HG03196 (cell line): ENCODE results near the gene TUBAL3.
A peak's percentile ranks its signal among the peaks of the same experiment; 100 is the strongest.

Source experiments
- ATAC-seq: cut with Tn5 transposase; IDR thresholded peaks from one replicate; pipeline ENCODE4 v1.9.1; 2021; ENCODE audit not compliant: unreplicated experiment

The TUBAL3 gene

DNA sequence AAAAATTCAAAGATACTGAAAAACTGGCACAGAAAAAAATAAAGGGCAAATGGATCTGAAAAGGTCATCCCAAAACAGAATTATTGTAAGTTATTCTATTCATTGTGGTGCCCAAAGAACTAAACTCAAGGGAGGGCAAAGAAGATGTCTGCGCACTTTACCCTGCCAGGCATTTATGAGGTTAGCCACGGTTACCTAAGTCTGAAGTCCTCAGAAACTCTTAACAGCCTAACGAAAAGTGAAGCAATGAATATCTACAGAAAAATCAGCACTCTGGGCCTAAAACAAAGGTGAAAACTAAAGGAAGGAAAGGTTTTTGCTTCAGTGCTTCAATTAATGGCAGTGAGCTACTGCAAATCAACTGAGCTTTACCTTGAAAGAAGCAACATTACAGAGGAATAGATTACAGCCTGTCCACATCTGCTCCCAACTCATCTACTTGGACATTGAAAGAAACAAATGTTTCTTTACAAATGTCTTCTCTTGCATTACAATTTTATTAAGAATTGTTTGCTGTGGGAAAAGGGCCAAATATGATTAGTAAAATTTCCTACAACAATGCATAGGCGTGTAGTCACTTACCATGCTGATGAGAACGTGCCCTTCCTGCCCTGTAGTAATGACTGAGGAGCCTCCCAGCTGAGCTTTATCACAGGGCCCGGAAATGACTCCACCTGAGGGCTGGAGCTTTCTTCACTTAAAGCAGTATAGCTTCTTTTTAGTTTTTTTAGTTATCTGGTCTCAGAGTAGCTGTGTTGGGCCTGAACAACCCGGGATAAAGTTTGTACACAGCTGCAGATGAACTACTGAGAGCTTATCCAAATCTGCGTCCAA lies at the start of gene TUBAL3:
Gene TUBAL3, minus strand, starts transcription at position 621 of the 834 bp plus-strand sequence. Its CDS starts 36 bp downstream, at position 585.
- ATAC-seq, result no peak

- no peak for ATAC-seq
These were observed 49.3 kb upstream of the TUBAL3 start for GRCh38 chr10:5453749-5454489.

DNA sequence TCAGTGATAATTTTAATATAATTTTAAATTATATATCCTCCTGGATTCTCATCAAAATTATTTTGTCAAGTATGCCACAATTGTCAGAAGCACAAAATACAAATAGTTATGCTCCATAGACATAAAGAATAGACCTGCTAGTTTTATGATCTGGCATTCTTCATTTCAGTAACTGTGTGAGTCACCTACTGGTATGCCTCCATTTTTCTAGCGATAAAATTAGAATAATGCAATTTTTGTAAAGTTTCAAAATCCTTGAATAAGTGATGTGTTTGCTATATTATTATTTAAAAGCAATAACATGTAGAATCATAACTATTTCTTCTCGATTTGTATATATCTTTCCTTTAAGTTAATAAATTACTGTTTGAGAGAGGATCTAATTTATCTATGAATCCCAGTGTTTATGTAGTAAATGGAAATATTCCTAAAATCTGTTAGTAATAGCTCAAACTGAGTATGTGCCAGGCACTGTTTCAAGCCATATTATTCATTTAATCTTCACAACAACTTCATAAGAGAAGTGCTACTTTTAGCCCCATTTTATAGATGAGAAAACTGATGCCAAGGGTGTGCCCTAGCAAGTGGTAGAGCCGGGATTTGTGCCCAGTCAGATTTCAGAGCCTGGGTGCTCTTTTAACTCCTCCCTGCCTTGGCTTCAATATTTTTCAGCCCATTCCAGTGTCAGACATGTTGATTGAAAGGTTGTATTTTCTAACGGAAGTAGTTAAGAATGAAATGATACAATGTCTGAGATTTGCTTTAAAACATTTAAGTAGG lies 46.2 kb upstream of the TUBAL3 start:
- no peak for ATAC-seq

GRCh38 chr10:5449823-5450222 lies 45.2 kb upstream of the TUBAL3 start:
- ATAC-seq, result no peak

GRCh38 chr10:5449227-5449626 lies 44.6 kb upstream of the TUBAL3 start:
- no peak for ATAC-seq

- no peak for ATAC-seq
These were observed 43.8 kb upstream of the TUBAL3 start for GRCh38 chr10:5448333-5449001.

DNA sequence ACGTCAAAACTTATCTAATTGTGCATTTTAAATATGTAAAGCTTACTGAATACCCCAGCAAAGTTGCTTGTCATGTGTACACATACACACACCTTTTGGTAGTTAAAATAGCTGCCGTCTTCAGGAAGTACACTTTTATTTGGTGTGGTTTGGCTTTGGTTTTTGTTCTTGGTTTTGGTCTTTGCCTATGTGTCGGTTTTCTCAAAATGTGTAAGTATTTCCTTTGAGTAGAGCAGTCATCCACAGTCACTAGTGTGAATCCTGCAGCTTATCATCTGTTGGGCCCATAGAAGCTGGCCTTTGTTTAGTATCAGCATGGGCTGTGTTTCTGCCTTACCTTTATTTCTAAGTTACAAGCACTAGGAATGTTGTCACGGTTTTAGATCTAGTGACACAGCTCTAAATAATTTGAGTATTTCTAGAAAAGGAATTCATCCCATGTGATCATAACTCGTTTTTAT lies 43.0 kb upstream of the TUBAL3 start:
- ATAC-seq, result peak; percentile 46

GRCh38 chr10:5447056-5447455 lies 42.4 kb upstream of the TUBAL3 start:
- no peak for ATAC-seq

GRCh38 chr10:5446390-5446926 lies 41.8 kb upstream of the TUBAL3 start:
- peak; percentile 41 for ATAC-seq

DNA sequence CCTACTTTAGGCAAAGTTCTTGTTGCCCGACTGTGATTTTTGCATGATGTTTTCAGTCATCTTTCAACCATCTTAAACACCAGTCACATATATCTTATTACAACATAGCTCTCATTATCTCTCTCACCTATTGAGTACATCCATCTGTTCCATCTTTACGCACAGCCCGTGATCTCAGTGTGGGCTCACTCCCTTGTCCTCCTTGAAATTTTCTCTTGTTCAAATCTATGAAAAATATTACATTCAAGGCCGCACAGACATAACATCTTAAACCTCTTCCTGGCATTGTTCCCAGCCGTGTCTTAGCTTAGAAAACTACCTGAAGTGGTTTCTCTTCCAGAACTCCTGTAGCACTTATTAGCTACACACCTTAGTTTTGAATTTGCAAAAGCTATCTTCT lies 40.4 kb upstream of the TUBAL3 start:
- ATAC-seq, result no peak

- peak; percentile 64 for ATAC-seq
These were observed 38.8 kb upstream of the TUBAL3 start for GRCh38 chr10:5443429-5443828.

DNA sequence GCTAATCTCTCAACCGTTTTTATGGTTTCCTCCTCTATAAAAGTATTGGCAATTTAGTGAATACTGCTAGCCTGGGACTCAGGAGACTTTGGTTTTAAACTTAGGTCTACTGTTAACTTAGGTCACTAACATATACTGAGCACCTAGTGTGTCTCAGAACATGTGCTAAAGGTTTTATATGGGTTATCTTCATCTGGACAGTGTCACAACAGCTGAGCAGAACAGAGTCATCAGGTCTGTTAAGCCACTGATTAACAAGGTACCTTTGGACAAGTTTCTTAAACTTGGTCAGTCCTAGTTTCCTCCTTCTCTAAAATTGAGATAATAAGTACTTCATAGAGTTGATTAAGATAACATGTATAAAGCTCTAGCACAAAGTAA lies 38.4 kb upstream of the TUBAL3 start:
- peak; percentile 36 for ATAC-seq

DNA sequence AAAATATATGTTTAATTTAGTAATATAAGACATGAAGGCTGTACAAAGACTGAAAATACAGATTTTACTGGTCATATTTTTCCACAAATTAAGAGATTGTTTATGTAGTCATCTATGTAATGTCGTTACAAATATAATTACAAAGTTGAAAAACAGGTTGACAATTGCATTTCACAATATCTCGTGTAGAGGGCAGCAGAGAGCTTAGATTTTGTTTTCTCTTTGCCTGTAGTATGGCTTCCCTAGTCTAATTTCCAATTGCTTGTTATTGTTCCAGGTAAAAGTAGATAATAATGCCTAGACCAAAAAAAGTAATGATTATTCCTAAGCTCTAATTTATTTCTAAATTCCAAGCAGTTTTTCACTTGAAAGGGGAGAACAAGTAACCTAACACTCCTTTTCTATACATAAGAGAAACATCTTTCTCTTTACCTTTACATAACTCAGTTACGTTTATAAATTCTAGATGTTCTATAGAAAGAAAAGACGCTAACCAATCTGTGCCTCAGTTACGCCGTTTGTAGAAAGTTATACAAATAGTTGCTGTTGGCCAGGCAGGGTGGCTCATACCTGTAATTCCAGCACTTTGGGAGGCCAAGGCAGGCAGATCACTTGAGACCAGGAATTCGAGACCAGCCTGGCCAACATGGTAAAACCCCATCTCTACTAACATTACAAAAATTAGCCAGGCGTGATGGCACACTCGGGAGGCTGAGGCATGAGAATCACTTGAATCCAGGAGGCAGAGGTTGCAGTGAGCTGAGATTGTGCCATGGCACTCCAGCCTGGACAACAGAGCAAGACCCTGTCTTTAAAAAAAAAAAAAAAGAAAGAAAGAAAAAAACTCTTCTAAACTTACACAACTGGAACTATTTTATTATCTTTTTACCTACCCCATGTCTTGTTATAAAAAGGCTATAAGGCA lies 37.7 kb upstream of the TUBAL3 start:
- no peak for ATAC-seq

- no peak for ATAC-seq
These were observed 36.5 kb upstream of the TUBAL3 start for GRCh38 chr10:5441106-5441505.

- no peak for ATAC-seq
These were observed 35.6 kb upstream of the TUBAL3 start for GRCh38 chr10:5440206-5440605.

DNA sequence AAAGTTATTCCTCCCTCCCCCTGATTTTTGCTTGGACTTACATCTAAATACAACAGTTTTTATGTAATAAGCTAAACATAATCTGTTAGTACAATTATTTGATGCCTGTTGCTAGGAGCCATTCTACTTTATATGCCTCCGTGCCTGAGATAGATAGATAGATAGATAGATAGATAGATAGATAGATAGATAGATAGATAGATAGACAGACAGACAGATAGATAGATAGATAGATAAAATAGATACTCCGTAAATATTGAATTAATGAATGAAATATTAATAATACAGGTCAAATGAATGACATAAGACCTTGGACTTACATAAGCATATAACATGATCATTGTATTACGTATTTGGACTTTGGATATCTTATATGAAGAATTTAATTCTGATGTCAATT lies 30.7 kb upstream of the TUBAL3 start:
- ATAC-seq, result no peak

DNA sequence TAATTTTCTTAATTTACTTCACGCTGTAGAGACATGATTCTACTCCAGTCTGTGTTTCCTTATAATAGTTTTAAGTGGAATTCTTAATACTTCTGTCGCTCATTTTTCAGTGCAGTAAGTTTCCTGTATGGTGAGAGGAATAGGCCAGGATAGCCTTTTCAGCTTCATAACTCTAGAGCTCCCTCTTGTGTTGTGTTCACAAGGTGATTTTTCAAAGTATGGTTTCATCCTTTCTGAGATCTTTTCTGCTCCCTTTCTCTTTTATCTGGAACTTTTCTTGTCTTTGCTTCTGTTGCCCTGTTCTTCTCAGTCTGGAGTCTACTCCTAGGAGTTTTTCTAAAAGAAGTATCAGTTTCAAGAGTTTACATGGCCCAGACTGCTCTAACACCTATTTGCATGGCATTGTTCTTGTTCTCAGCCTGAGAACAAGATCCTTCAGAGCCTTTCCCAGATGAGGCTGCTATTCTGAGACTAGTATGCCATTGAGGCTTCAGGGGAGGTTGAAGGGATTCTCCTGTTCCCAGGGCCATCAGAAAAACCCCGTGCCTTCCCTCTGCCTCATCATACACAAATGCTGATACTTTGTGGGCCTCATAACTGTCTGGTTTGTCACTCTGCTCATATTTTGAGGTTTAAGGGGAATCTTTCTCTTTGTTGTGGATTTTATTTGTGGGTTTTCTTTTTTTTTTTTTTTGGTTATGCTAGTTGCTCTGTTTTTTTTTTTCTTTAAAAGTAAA lies 29.6 kb upstream of the TUBAL3 start:
- ATAC-seq, result peak; percentile 72

GRCh38 chr10:5433182-5433581 lies 28.6 kb upstream of the TUBAL3 start:
- no peak for ATAC-seq

DNA sequence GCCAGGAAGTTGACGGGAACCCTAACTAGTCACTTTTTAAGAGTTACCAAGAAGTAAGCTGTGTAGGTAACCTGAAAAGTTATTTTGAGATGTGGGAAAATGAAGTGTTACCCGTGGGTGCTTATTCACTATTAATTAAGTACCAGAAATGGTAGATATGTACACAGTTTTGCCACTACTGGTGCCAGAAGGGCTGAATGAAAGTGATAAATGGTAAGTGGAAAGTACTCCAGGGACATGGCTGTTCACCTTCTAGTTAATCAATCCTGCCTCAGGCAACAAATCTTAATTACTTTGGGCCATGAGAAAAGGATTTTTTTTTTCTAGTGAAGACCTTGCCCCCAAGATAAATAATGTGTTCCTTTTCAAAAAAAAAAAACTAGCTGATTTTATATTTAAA lies 23.5 kb upstream of the TUBAL3 start:
- ATAC-seq, result no peak
